Stimulated activated CD4-positive, alpha-beta T cell treated with anti-CD3 and anti-CD28 coated beads, TNF-alpha, amount 100 ng/mL, for 48 hours (primary cell): ENCODE data around the gene ENO4.
A peak's percentile ranks its signal among the peaks of the same experiment; 100 is the strongest.

Experiments used
- DNase-seq, 3 donors: peaks; one replicate each; pipeline ENCODE4 v3.0.0-alpha.2; 2020; ENCODE audit warnings: low read depth in 3 of 3

ENO4 gene

GRCh38 chr10:116829711-116830110 is 19.6 kb upstream of the ENO4 start:
- no peak for DNase-seq

- DNase-seq, result no peak
These were observed 18.2 kb upstream of the ENO4 start for GRCh38 chr10:116831086-116831485.

- DNase-seq, result no peak
These were observed 17.5 kb upstream of the ENO4 start for GRCh38 chr10:116831790-116832189.

GRCh38 chr10:116833986-116834985 is 15.0 kb upstream of the ENO4 start:
- DNase-seq, result no peak

GRCh38 chr10:116835658-116836057 is 13.6 kb upstream of the ENO4 start:
- DNase-seq, result no peak

GRCh38 chr10:116836083-116836482 is 13.2 kb upstream of the ENO4 start:
- no peak for DNase-seq

- no peak for DNase-seq
These were observed 12.3 kb upstream of the ENO4 start for GRCh38 chr10:116836902-116837523.

- DNase-seq, result no peak
These were observed 11.1 kb upstream of the ENO4 start for GRCh38 chr10:116838143-116838725.

GRCh38 chr10:116840389-116841075 is 8.8 kb upstream of the ENO4 start:
- DNase-seq, result no peak

GRCh38 chr10:116845823-116846222 is 3.5 kb upstream of the ENO4 start:
- no peak for DNase-seq

- DNase-seq, result peak in 1 of 3 donors; percentile 9
These were observed 1.0 kb upstream of the ENO4 start for GRCh38 chr10:116848032-116848943.

GRCh38 chr10:116848944-116849247 is 403 bp upstream of the ENO4 start:
- DNase-seq, result no peak

- no peak for DNase-seq
These were observed 836 bp downstream of the ENO4 start for GRCh38 chr10:116850058-116850611.

GRCh38 chr10:116852246-116852645 is 2.9 kb downstream of the ENO4 start:
- DNase-seq, result no peak

GRCh38 chr10:116853287-116853686 is 4.0 kb downstream of the ENO4 start:
- DNase-seq, result no peak

- no peak for DNase-seq
These were observed 4.4 kb downstream of the ENO4 start for GRCh38 chr10:116853701-116854100.

GRCh38 chr10:116857156-116857555 is 7.9 kb downstream of the ENO4 start:
- DNase-seq, result no peak

- DNase-seq, result no peak
These were observed 12.5 kb downstream of the ENO4 start for GRCh38 chr10:116861796-116862195.

GRCh38 chr10:116864436-116864835 is 15.1 kb downstream of the ENO4 start:
- no peak for DNase-seq

GRCh38 chr10:116866066-116866465 is 16.8 kb downstream of the ENO4 start:
- no peak for DNase-seq
